Ovary (tissue), 9 donors: ENCODE measurements around the gene FAM120B. TPM values are rescaled to one million over a fixed set of nuclear protein-coding genes. Genes with fewer than 3 reads are reported as not detected.

Experiments used
- DNase-seq, 5 donors: peaks; one replicate each; pipeline ENCODE4 v3.0.0-alpha.2; 2019 to 2020
- H3K27ac ChIP-seq, 2 donors: fragments of 200-600 bp; one replicate each; pipeline versions ENCODE4 v1.5.1 to v1.8.0; 2019 to 2022
- H3K27me3 ChIP-seq: fragments of 200-600 bp; one replicate; pipeline ENCODE4 v1.8.0; 2022
- H3K36me3 ChIP-seq: fragments of 200-600 bp; sonication (generic); one replicate; pipeline ENCODE4 v1.5.1; 2019
- H3K4me1 ChIP-seq: one replicate; pipeline ENCODE4 v1.8.1; 2013; ENCODE audit warnings: mild to moderate bottlenecking, moderate library complexity; ENCODE audit not compliant: insufficient read depth
- H3K4me3 ChIP-seq: fragments of 200-600 bp; sonication (generic); one replicate; pipeline ENCODE4 v1.5.1; 2017
- H3K9me3 ChIP-seq, 2 donors: fragments of 200-600 bp in 1 of 2; sonication (generic) in 1 of 2; one replicate each; pipeline versions ENCODE4 v1.5.1 to v1.8.1; 2013 to 2019; ENCODE audit warnings: mild to moderate bottlenecking in 1 of 2, moderate library complexity in 1 of 2
- EP300 ChIP-seq: sonication (generic); formaldehyde crosslinking; IDR thresholded peaks from one replicate; pipeline ENCODE4 v1.6.1; 2017; ENCODE audit warnings: antibody characterized with exemption
- POLR2A ChIP-seq: fragments of 450-650 bp; IDR thresholded peaks from one replicate; pipeline ENCODE4 v1.6.1; 2017; ENCODE audit warnings: antibody characterized with exemption, mild to moderate bottlenecking, moderate library complexity
- WGBS, 3 donors: extraction: QIAGEN DNeasy Blood & Tissue Kit in 1 of 3; methylation state at CpG; one replicate each; pipeline versions ENCODE4 v1.1.5 to v1.1.7; 2013 to 2017; 5-methylcytosine and 5-hydroxymethylcytosine counted together
- intact Hi-C, 4 donors: fragments of 100-400 bp; cut with DNase I; formaldehyde crosslinking; loops; one replicate each; pipeline versions ENCODE4 v1.11.0 to v1.15.1; 2022 to 2023
- polyA plus RNA-seq, 2 donors: library from polyadenylated mRNA; stranded (reverse); fragments of 200-250 nt in 1 of 2; fragments of 350-450 nt in 1 of 2; fragmentation: Illumina TruSeq in 1 of 2; extraction: RNeasy Lipid Tissue Mini Kit (QIAGEN cat#74804) in 1 of 2; gene quantifications; one replicate each; pipeline ENCODE4 v1.2.3, GENCODE V29; 2013 to 2014
- total RNA-seq, 7 donors: library from RNA; depleted of rRNA in 2 of 7; stranded (reverse); fragments of >200 nt in 2 of 7; fragmentation: NEBNext Ultra II Directional in 3 of 7; extraction: Animal tissue kit (Norgen Biotek cat#: 25700) in 3 of 7; gene quantifications; one replicate each; pipeline versions ENCODE4 v1.1.0 to v1.2.4, GENCODE V29; 2016 to 2023
- TF ChIP-seq, protein P1 (sequence below), 3 donors: fragments of 450-650 bp in 2 of 3; fragments of 200-600 bp in 1 of 3; IDR thresholded peaks; one replicate each; pipeline versions ENCODE4 v1.5.1 to v1.8.0; 2016 to 2022; ENCODE audit warnings: antibody characterized with exemption in 3 of 3, mild to moderate bottlenecking in 1 of 3
- donor health status: DM: no; HTN: no; CAD: no; lungs with moderate emphysema.
- donor health status: DM: no; HTN: no; CAD: no.
- donor health status: Bipolar disorder and iron deficiency.
- donor health status: DM: yes; HTN: yes; CAD: no.
- donor health status: DM: no; HTN: no; CAD: no.
- donor health status: DM: yes; HTN: yes; CAD: no.

The FAM120B gene
- total and polyA plus RNA-seq, 9 donors, result 10.6 to 39.3 (median 28.4) TPM

DNA sequence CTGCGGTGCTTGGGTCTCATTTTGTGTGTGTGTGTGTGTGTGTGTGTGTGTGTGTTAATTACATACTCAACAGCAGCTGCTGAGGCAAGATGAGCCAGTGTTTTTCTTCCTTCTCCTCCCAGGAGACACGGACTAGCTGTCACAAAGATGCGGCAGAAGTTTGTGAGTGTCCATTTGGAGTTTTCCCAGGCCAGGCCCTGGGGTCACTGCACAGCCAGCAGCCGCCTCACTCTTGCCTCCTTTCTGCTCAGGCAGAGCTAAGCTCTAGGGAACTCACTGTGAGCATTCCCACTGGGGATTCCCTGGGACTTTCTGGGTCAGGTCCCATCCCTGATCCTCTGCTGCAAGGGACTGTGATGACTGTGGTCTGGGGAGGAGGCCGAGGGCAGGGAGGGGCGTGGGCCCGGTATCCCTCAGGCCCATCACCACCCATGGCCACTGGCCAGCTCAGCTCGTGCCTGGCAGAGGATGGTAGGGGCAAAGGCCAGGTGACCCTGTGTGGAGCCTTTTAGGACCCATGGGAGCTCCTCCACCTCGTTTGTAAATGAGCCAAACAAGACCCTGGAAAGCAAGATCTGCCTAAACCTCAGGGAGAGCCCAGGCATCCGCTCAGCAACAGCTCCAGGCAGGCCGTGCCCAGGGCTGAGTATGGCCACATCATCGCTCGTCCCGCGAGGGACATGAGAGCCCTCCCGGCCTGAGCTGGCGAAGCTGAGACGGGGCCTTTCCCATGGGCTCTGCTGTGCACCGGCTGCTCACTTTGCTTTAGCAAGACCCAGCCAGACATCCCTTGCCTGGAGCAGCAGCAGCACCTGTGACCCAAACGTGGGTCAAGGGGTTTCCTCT is 144.6 kb downstream of the FAM120B start:
- no peak overlapping the region for H3K4me3 ChIP-seq
- DNase-seq, result no peak
- intact Hi-C loops, result no loop called here
- no peaks in the 10 kb centered on the region for H3K4me1 ChIP-seq
- no peaks in the 10 kb centered on the region for H3K27me3 ChIP-seq
- TF ChIP-seq EP300 (no peak), POLR2A (no peak)
- TF ChIP-seq, protein P1, sequence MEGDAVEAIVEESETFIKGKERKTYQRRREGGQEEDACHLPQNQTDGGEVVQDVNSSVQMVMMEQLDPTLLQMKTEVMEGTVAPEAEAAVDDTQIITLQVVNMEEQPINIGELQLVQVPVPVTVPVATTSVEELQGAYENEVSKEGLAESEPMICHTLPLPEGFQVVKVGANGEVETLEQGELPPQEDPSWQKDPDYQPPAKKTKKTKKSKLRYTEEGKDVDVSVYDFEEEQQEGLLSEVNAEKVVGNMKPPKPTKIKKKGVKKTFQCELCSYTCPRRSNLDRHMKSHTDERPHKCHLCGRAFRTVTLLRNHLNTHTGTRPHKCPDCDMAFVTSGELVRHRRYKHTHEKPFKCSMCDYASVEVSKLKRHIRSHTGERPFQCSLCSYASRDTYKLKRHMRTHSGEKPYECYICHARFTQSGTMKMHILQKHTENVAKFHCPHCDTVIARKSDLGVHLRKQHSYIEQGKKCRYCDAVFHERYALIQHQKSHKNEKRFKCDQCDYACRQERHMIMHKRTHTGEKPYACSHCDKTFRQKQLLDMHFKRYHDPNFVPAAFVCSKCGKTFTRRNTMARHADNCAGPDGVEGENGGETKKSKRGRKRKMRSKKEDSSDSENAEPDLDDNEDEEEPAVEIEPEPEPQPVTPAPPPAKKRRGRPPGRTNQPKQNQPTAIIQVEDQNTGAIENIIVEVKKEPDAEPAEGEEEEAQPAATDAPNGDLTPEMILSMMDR (IDR thresholded peaks at IDR 0.05), result no peak
- no peak overlapping the region for H3K27ac ChIP-seq
- WGBS, 3 donors, result 70 to 81% (median 78%) methylated on average over 19 to 20 of the region's 20 CpGs
- no peaks in the 10 kb centered on the region for H3K9me3 ChIP-seq
- H3K36me3 ChIP-seq, result no peaks in the 10 kb centered on the region

DNA sequence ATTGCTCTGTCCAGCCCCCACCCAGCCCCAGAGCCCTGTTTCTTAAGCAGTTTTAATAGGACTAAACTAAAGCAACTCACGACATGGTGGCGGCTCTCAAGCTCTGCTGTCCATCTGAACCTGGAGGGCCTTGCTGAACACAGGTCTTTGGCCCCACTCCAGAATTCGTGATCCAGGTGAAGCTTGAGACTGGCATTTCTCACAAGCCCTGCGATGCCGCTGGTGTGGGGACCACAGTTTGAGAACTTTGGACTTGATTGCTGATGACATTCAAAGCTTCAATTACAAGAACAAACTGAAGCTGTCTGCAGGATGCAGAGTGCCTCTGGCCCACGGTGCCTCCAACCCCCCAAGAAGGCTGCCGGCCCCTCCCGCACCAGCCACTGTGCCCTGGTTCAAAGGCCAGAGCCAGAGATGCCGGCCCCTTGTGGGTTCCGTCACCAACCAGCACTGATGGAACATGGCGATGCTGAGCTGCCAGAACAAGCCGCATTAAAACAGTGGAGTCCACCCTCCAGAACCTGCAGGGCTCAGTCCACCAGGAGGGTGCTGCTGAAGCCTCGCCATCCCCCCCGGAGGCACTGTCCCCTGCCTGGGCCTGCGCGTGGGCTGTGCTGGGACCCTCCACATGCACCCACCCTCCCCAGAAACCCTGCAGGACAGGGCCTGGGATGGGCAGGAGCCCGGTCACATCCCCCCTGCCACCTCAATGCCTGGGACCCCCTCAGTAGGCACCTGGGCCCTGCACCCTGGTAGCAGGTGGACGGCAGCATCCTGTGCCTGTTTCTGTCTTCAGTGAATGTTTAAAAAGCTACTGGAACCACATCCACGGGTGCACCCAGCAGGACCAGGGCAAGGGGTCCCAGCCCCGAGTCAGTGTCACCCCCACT is 145.4 kb downstream of the FAM120B start:
- intact Hi-C loops, result no loop called here
- DNase-seq, result no peak
- Histone ChIP-seq H3K4me3 (no peak overlapping the region), H3K9me3 (no peaks in the 10 kb centered on the region), H3K27ac (no peak overlapping the region), H3K36me3 (no peaks in the 10 kb centered on the region), H3K27me3 (no peaks in the 10 kb centered on the region), H3K4me1 (no peaks in the 10 kb centered on the region)
- 90 to 93% (median 90%) methylated on average over 19 to 20 of the region's 20 CpGs for WGBS, 3 donors
- TF ChIP-seq, protein P1 (IDR thresholded peaks at IDR 0.05), result no peak

DNA sequence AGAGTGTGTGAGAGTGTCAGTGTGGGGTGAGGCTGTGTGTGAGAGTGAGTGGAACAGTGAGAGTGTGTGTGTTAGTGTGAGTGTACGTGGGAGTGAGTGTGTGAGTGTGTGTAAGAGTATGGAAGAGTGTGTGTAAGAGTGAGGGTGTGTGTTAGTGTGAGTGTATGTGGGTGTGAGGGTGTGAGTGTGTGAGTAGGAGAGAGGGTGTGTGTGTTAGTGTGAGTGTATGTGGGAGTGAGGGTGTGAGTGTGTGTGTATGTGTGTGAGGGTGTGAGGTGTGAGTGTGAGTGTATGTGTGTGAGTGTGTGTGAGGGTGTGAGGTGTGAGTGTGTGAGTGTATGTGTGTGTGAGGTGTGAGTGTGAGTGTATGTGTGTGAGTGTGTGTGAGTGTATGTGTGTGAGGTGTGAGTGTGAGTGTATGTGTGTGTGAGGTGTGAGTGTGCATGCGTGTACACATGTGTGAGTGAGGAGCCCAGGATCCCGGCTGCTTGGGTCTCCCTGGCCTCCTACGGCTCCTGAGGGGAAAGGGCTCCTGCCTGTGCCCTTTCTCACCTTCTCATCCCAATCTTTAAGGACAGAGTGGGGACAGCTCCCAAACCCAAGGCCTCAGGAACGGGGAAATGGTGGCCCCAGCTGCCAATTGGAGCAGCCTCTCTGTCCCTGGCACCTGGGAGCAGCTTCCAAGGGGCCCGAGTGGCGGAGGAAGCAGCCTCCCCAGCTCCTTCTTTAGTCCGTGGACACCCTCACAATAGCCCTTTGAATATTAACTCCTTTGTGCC is 146.4 kb downstream of the FAM120B start:
- Histone ChIP-seq H3K4me1 (no peaks in the 10 kb centered on the region), H3K9me3 (no peaks in the 10 kb centered on the region), H3K27ac (no peak overlapping the region), H3K4me3 (no peak overlapping the region), H3K27me3 (no peaks in the 10 kb centered on the region), H3K36me3 (no peaks in the 10 kb centered on the region)
- DNase-seq, result no peak
- TF ChIP-seq, protein P1 (IDR thresholded peaks at IDR 0.05), result no peak
- intact Hi-C loops, result no loop called here
- WGBS, 3 donors, result 65 to 90% (median 82%) methylated on average over 8 of the region's 8 CpGs
